GM06990 (cell line): Measurements from ENCODE around the gene STXBP5.

Source experiments
- DNase-seq: peaks from one replicate; pipeline ENCODE4 v3.0.0-alpha.2; 2011; ENCODE audit not compliant: insufficient read length; ENCODE audit errors: extremely low read depth
- H3K27me3 ChIP-seq: replicated peaks from 2 replicates; pipeline ENCODE4 v1.6.0; 2011; ENCODE audit warnings: low read length; ENCODE audit not compliant: control insufficient read depth, insufficient read depth
- H3K36me3 ChIP-seq: 2 replicates; pipeline ENCODE4 v1.5.1; 2011; ENCODE audit warnings: low read length; ENCODE audit not compliant: control insufficient read depth, insufficient read depth
- H3K4me3 ChIP-seq: replicated peaks from 2 replicates; pipeline ENCODE4 v1.5.1; 2011; ENCODE audit warnings: low read depth, mild to moderate bottlenecking, control low read depth, low read length
- TF ChIP-seq, protein P1 (sequence below): IDR thresholded peaks from 2 replicates; pipeline ENCODE4 v1.5.1; 2011; ENCODE audit warnings: low read length, control low read depth, mild to moderate bottlenecking, inconsistent platforms; ENCODE audit not compliant: insufficient read depth, poor library complexity, severe bottlenecking

STXBP5 gene

DNA sequence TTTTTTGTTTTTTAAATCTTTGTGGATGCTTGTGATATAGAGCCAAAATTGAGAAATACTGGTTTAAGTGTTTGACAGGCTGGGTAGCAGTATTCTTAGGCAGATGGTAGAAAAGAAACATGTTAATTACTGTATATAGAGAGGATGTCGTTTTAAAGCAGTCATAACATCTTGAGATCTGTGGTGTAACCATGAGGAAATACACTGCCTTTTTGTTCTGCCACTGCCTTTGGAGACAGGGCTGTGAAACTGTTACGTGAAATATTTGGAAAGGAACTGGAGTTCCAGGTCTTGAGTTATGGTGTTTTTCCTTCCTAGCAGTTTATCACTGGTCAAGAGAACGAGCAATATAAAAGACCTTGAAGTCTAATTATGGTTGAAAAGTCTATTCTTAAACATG is 19.5 kb downstream of the STXBP5 start:
- Histone ChIP-seq H3K4me3 (no peak overlapping the region), H3K36me3 (no peaks in the 10 kb centered on the region; the same call in 1 of the 2 replicates), H3K27me3 (no peaks in the 10 kb centered on the region)
- no peak for DNase-seq
- TF ChIP-seq, protein P1, sequence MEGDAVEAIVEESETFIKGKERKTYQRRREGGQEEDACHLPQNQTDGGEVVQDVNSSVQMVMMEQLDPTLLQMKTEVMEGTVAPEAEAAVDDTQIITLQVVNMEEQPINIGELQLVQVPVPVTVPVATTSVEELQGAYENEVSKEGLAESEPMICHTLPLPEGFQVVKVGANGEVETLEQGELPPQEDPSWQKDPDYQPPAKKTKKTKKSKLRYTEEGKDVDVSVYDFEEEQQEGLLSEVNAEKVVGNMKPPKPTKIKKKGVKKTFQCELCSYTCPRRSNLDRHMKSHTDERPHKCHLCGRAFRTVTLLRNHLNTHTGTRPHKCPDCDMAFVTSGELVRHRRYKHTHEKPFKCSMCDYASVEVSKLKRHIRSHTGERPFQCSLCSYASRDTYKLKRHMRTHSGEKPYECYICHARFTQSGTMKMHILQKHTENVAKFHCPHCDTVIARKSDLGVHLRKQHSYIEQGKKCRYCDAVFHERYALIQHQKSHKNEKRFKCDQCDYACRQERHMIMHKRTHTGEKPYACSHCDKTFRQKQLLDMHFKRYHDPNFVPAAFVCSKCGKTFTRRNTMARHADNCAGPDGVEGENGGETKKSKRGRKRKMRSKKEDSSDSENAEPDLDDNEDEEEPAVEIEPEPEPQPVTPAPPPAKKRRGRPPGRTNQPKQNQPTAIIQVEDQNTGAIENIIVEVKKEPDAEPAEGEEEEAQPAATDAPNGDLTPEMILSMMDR, result no peak

DNA sequence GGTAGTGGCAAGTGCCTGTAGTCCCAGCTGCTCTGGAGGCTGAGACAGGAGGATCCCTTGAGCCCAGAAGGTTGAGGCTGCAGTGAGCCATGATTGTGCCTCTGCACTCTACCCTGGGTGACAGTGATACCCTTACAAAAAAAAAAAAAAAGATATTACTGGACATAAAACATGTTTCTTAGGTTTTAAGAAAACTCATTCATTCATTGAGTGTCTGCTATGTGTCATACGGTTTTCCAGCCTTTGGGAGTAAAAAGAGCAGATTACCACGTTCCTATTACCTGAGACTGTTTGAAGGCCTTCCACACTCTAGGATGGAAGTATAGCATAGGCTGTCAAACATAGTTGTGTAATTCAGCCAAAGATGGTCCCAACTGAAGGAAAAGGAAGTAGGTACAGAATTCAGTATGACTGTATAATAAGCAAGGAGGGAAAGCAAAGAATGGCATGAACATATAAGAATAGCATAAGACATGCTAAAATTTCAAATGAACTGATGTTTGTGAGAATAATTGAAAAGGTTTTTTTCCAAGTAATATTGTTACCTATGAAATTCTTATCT is 22.0 kb downstream of the STXBP5 start:
- no peak for DNase-seq
- H3K4me3 ChIP-seq, result no peak overlapping the region
- no peaks in the 10 kb centered on the region for H3K27me3 ChIP-seq
- TF ChIP-seq, protein P1, result no peak
- no peaks in the 10 kb centered on the region; the same call in 1 of the 2 replicates for H3K36me3 ChIP-seq

DNA sequence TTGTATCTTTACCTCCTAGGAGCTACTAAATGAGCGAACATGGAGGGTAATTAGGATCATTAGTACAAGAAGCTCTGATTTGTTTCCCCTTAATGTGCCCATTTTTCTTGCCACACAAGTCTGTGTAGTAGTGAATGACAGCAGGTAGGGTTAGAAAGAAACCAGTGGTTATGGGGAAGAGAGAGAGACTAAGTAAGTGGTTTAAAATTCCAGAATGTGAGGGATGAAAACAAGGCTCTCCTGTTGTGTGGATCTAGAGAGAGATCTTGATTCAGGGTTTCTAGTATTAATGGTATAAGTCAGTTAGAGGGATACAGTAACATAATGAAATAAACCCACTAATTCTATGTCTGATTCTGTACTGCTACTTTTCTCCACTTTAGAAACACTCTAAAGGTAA is 22.7 kb downstream of the STXBP5 start:
- no peak for DNase-seq
- TF ChIP-seq, protein P1, result no peak
- Histone ChIP-seq H3K27me3 (no peaks in the 10 kb centered on the region), H3K36me3 (no peaks in the 10 kb centered on the region; the same call in 1 of the 2 replicates), H3K4me3 (no peak overlapping the region)

DNA sequence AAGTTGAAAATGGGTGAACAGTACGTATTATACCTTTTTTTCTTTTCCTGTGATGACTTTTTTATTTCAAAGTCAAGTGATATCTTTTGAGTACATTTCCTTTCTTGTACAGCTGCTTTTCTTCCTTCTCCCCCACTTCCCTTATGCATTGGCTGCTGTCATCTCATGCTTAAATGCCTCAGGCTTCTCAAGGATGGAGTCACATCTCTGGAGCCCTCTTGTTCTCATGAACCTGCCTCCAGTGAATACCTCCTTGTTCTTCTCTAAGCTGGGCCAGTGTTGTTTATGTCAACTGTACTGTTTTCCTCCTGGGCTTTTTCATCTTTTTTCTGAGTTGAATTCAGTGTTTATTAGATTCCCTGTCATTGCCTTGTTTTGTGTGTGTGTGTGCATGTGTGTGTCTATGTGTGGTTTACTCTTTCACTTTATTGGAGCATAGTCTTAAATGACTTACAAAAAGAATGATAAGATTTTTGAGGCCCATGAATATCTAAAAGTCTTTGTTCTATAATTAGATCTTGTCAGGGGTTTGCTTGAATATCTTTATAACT is 23.6 kb downstream of the STXBP5 start:
- Histone ChIP-seq H3K27me3 (no peaks in the 10 kb centered on the region), H3K36me3 (no peaks in the 10 kb centered on the region; the same call in 1 of the 2 replicates), H3K4me3 (no peak overlapping the region)
- DNase-seq, result no peak
- TF ChIP-seq, protein P1, result no peak

DNA sequence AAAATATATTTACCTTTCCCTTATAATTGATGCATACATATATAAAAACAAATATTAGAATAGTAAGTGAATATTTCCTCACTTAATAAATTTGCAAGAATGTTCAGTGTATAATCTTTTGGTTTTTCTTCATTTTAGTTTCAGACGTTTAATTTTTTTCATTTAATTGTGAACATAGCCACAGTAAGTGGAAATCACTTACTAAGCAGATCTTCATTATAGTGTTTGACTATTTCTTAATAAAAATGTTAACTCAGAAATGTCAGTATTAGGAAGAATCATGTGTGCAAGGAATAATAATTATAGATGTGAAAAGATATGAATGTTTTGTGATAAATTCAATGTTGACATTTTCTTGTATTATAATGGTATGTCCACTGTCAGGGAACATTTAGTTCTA is 27.4 kb downstream of the STXBP5 start:
- TF ChIP-seq, protein P1, result no peak
- Histone ChIP-seq H3K4me3 (no peak overlapping the region), H3K36me3 (no peaks in the 10 kb centered on the region; the same call in 1 of the 2 replicates), H3K27me3 (no peaks in the 10 kb centered on the region)
- no peak for DNase-seq
